GM12873 (cell line): ENCODE results near the gene GALNT12.

Source experiments
- TF ChIP-seq, protein P1 (sequence below): IDR thresholded peaks from 2 replicates; pipeline ENCODE4 v1.5.1; 2012; ENCODE audit warnings: low read depth, mild to moderate bottlenecking, moderate library complexity, low read length, control low read depth; ENCODE audit not compliant: insufficient read depth; ENCODE audit errors: missing control alignments

GALNT12 gene

GRCh38 chr9:98819231-98819630 is 11.8 kb downstream of the GALNT12 start:
- TF ChIP-seq, protein P1, sequence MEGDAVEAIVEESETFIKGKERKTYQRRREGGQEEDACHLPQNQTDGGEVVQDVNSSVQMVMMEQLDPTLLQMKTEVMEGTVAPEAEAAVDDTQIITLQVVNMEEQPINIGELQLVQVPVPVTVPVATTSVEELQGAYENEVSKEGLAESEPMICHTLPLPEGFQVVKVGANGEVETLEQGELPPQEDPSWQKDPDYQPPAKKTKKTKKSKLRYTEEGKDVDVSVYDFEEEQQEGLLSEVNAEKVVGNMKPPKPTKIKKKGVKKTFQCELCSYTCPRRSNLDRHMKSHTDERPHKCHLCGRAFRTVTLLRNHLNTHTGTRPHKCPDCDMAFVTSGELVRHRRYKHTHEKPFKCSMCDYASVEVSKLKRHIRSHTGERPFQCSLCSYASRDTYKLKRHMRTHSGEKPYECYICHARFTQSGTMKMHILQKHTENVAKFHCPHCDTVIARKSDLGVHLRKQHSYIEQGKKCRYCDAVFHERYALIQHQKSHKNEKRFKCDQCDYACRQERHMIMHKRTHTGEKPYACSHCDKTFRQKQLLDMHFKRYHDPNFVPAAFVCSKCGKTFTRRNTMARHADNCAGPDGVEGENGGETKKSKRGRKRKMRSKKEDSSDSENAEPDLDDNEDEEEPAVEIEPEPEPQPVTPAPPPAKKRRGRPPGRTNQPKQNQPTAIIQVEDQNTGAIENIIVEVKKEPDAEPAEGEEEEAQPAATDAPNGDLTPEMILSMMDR = no peak

- TF ChIP-seq, protein P1 = no peak
These were observed 14.4 kb downstream of the GALNT12 start for GRCh38 chr9:98821831-98822230.

DNA sequence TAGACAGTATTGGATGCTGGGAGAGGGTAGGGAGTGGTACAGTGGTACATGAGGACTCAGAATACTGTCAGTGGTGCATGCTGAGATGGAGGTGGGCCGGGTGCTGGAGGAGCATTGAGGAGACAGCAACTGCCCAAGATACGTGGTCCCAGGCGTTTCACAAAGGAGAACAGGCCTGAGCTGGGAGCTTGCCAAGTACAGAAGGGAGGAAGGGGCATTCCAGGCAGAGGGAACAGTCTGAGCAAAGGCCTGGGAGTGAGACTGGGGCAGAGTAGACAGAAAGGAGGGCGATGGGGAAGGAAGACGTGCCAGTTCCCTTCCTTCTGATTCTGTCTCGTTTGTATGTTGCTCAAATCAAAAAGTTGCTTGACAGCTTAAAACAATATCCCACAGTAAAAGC is 15.2 kb downstream of the GALNT12 start:
- TF ChIP-seq, protein P1 = no peak

- TF ChIP-seq, protein P1 = no peak
These were observed 16.3 kb downstream of the GALNT12 start for GRCh38 chr9:98823666-98824334.

GRCh38 chr9:98825414-98825813 is 17.9 kb downstream of the GALNT12 start:
- TF ChIP-seq, protein P1 = no peak

GRCh38 chr9:98826716-98827115 is 19.2 kb downstream of the GALNT12 start:
- TF ChIP-seq, protein P1 = no peak

- TF ChIP-seq, protein P1 = no peak
These were observed 22.3 kb downstream of the GALNT12 start for GRCh38 chr9:98829766-98830165.

DNA sequence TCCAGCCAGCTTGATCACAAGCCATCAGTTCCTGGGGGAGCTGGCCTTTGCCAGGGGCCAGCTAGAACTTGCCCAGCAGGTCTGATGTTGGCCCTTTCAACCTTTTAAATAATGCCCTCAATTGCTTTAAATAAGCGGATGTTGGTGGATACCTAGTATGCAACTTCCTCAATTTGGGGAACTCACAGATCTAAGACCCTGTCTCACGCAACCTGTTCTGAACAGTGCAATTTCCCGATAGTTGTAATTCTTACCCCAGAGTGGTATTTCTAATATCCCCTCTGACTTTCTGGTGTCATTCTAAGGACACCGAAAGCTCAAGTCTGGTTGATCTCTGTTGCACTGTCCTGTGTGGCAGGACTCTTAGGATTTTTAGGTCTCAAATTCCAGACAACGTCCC is 23.1 kb downstream of the GALNT12 start:
- TF ChIP-seq, protein P1 = no peak
